GM12865 (cell line): ENCODE results near the gene NCF1.
"Not testable (repeated sequence)": the region's sequence is repeated elsewhere in the genome, so short reads cannot be mapped to it uniquely, and the experiment has no call there.

Experiments
- DNase-seq: peaks from one replicate; pipeline ENCODE4 v3.0.0; 2010; ENCODE audit warnings: low read depth
- H3K4me3 ChIP-seq: 2 replicates; pipeline ENCODE4 v1.5.1; 2011; ENCODE audit warnings: mild to moderate bottlenecking, low read depth, low read length, control low read depth

Gene NCF1

GRCh38 chr7:74772093-74772492 lies 1.7 kb upstream of the NCF1 start:
- DNase-seq, result peak; percentile 1
- not testable (repeated sequence) for H3K4me3 ChIP-seq

- not testable (repeated sequence) for H3K4me3 ChIP-seq, DNase-seq
Measured at GRCh38 chr7:74775111-74775510, 1.3 kb downstream of the NCF1 start.

GRCh38 chr7:74779053-74779452 lies 5.2 kb downstream of the NCF1 start:
- not testable (repeated sequence) for DNase-seq, H3K4me3 ChIP-seq

- not testable (repeated sequence) for H3K4me3 ChIP-seq, DNase-seq
Measured at GRCh38 chr7:74781746-74782145, 7.9 kb downstream of the NCF1 start.

- H3K4me3 ChIP-seq, DNase-seq: not testable (repeated sequence)
Measured at GRCh38 chr7:74783595-74783994, 9.8 kb downstream of the NCF1 start.

- not testable (repeated sequence) for H3K4me3 ChIP-seq
- DNase-seq, result peak; percentile 91
Measured at GRCh38 chr7:74788369-74789150, 14.7 kb downstream of the NCF1 start.

- not testable (repeated sequence) for DNase-seq, H3K4me3 ChIP-seq
Measured at GRCh38 chr7:74789200-74789736, 15.5 kb downstream of the NCF1 start.

- not testable (repeated sequence) for DNase-seq, H3K4me3 ChIP-seq
Measured at GRCh38 chr7:74797848-74798622, 24.2 kb downstream of the NCF1 start.

GRCh38 chr7:74798644-74799043 lies 24.8 kb downstream of the NCF1 start:
- DNase-seq, H3K4me3 ChIP-seq: not testable (repeated sequence)

GRCh38 chr7:74815882-74816281 lies 42.1 kb downstream of the NCF1 start:
- DNase-seq, H3K4me3 ChIP-seq: not testable (repeated sequence)

- not testable (repeated sequence) for H3K4me3 ChIP-seq, DNase-seq
Measured at GRCh38 chr7:74820146-74820805, 46.5 kb downstream of the NCF1 start.

GRCh38 chr7:74821259-74821658 lies 47.4 kb downstream of the NCF1 start:
- not testable (repeated sequence) for H3K4me3 ChIP-seq, DNase-seq

- not testable (repeated sequence) for DNase-seq, H3K4me3 ChIP-seq
Measured at GRCh38 chr7:74829959-74830358, 56.1 kb downstream of the NCF1 start.

GRCh38 chr7:74830411-74830810 lies 56.6 kb downstream of the NCF1 start:
- not testable (repeated sequence) for DNase-seq

More at GRCh38 chr7:74830411-74830810, 56.6 kb downstream of the NCF1 start:
- not testable (repeated sequence) for H3K4me3 ChIP-seq
